HG03103 (cell line): Measurements from ENCODE around the gene TM9SF4.

Experiments
- ATAC-seq: cut with Tn5 transposase; IDR thresholded peaks from one replicate; pipeline ENCODE4 v1.9.1; 2021; ENCODE audit warnings: low read depth; ENCODE audit not compliant: unreplicated experiment

Gene TM9SF4

DNA sequence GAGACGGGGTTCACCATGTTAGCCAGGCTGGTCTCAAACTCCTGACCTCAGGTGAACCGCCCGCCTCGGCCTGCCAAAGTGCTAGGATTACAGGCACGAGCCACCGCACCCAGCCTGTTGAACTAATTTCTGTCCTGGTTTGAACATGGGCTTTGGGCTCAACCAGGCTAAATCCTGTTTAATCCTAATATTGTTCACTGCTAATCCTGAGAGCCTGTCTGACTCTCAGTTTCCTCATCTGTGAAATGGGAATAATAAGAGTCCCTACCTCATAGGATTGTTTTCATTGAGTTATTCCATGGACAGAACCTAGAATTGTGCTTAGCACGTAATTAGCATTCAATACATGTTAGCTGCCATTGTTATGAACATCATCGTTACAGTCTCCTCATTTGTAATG lies 17.4 kb downstream of the TM9SF4 start:
- ATAC-seq: no peak

DNA sequence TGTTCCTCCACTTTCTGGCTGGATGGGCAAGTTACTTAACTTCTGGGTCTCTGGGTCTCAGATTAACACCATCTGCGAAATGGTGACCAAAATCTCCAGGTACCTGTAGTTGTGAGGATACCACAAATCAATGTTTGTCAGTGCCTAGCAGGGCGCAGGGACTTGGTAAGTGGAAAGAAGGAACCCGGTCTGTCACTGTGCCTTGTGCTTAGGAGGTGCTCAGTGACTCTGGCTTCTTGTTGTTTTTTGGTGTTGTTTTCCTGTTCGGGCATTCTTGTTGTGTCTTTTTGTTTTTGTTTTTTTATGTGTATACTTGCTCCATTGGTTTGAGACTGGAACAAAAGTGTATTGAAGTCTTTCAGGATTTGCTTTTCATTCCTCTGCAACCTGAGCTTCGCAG lies 17.8 kb downstream of the TM9SF4 start:
- no peak for ATAC-seq

GRCh38 chr20:32128167-32128566 lies 18.7 kb downstream of the TM9SF4 start:
- ATAC-seq: no peak

- no peak for ATAC-seq
Observed at GRCh38 chr20:32129863-32130262, 20.3 kb downstream of the TM9SF4 start.

DNA sequence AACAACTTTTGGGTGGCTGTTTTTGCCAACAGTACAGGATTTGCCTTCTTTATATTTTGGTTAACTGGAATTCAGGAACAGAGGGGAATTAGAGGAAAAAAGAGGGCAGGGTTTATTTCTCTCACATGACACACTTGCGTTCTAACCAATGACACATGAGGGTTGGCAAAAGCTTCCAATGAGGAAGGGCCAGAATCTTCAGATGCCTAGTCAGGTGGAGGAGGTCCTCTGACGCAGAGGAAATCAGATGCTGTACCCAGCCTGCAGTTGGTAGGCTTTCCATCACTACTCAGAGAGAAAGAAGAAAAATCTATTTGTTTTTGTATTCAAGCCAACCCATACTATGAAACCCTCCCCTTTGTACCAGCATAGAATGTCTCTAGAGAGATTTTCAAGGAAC lies 20.8 kb downstream of the TM9SF4 start:
- ATAC-seq: no peak

- no peak for ATAC-seq
Observed at GRCh38 chr20:32130965-32131364, 21.5 kb downstream of the TM9SF4 start.

- ATAC-seq: peak; percentile 67
Observed at GRCh38 chr20:32132911-32133549, 23.5 kb downstream of the TM9SF4 start.

- no peak for ATAC-seq
Observed at GRCh38 chr20:32134026-32134425, 24.5 kb downstream of the TM9SF4 start.

DNA sequence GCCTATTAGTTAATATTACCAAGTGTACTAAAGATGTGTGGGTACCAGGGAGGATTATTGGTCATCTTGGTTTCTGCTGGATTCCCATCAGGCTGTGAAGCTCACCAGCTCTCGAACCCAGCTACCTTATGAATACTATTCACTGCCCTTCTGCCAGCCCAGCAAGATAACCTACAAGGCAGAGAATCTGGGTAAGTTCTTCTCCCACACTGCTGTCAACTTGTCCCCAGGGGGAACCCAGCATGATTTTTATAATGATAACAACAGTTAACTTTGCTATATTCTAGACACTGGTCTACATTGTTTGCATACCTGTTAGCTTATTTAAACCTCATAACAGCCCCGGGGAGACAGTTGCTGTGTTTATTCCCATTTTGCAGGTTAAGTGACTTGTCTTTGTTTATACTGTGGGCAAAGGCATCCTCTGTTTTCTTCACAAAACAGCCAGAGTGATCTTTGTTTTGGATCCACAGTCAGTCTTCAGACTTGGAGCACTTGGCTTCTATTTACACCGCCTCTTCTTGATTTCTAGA lies 26.5 kb downstream of the TM9SF4 start:
- ATAC-seq: no peak

GRCh38 chr20:32138921-32139320 lies 29.4 kb downstream of the TM9SF4 start:
- ATAC-seq: no peak

- ATAC-seq: no peak
Observed at GRCh38 chr20:32139947-32140346, 30.4 kb downstream of the TM9SF4 start.

- ATAC-seq: no peak
Observed at GRCh38 chr20:32140603-32141002, 31.1 kb downstream of the TM9SF4 start.

GRCh38 chr20:32141465-32141980 lies 32.0 kb downstream of the TM9SF4 start:
- ATAC-seq: no peak

GRCh38 chr20:32142088-32142487 lies 32.6 kb downstream of the TM9SF4 start:
- ATAC-seq: no peak

GRCh38 chr20:32142991-32143390 lies 33.5 kb downstream of the TM9SF4 start:
- ATAC-seq: no peak

GRCh38 chr20:32144898-32145662 lies 35.6 kb downstream of the TM9SF4 start:
- no peak for ATAC-seq

- ATAC-seq: no peak
Observed at GRCh38 chr20:32149566-32150170, 40.2 kb downstream of the TM9SF4 start.

DNA sequence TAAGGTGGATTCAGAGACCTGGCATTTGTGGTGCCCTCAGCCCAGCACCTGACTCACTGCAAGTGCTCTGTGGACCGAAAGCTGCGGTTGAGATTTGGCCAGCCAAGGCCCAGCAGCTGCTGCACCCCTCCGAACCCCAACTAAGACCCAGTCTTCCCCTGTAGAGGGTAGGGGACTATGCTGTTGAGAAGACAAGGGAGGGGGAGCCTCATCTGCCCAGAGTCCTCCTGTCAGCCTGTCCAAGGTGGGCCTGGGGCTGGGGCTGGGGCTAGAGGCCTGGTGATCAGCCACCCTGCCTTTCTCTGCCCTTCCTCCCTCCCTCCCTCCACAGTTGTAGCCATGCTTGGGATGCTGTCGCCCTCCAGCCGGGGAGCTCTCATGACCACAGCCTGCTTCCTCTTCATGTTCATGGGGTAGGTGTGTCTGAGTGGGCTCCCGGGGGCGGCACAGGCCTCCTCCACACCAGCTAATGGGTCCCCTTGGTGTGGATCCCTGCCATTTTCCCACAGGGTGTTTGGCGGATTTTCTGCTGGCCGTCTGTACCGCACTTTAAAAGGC lies 40.9 kb downstream of the TM9SF4 start:
- no peak for ATAC-seq

DNA sequence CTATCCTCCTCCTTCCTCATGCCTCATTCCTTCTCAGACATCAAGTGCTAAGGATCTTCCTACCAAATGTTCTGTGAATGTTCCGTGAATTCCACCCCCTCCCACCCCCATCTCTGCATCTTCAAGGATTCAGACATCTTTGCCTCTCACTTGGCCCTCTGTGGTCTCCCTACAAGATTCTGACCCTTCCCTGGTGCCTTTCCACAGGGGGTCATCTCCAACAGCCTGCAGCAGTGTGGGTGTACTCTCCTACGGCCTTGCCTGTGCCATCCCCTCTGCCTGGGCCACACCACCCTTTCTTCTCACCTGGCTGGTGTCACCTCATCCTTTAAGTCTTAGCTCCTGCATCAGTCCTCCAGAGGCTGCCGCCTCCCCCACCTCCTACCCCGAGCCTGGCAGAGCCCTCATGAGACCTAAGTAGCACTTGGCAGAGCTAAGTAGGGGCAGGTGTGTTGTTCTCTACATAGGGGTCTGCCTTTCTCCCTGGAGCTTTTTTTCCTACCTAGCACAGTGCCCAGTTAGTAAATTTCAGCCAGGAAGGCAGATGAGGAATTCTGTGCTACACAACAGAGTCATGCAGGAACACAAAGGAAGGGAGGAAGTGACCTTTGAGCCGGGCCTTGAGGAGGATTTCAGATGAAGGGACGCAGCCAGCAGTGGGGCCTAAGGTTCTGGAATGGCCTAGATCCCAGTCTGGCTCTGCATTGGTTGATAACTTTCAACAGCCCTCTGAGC lies 43.1 kb downstream of the TM9SF4 start:
- no peak for ATAC-seq

GRCh38 chr20:32153156-32153665 lies 43.7 kb downstream of the TM9SF4 start:
- no peak for ATAC-seq
